ENCODE data around the gene SRRM3.
"Not testable (repeated sequence)": the region's sequence is repeated elsewhere in the genome, so short reads cannot be mapped to it uniquely, and the experiment has no call there.

SRRM3 gene

DNA sequence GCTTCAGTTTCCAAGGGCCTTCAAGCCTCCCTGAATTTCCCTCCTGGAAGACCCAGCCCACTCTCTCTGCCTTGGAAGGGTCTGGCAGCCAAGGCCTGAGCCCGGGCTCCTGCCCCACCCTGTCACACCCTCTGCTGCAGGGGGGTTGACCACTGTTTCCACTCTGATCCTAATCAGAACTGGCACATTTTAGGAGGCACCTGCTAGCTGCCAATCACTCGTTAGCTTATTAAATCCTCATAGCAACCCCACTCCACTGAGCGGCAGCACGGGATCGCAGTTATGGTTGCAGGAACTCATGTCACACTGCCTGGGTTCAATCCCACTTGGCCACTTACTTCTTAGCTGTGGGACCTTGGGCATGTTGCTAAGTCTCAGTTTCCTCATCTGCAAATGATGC lies 113.7 kb downstream of the SRRM3 start:
- DNase-seq (no peak), ATAC-seq (no peak)

DNA sequence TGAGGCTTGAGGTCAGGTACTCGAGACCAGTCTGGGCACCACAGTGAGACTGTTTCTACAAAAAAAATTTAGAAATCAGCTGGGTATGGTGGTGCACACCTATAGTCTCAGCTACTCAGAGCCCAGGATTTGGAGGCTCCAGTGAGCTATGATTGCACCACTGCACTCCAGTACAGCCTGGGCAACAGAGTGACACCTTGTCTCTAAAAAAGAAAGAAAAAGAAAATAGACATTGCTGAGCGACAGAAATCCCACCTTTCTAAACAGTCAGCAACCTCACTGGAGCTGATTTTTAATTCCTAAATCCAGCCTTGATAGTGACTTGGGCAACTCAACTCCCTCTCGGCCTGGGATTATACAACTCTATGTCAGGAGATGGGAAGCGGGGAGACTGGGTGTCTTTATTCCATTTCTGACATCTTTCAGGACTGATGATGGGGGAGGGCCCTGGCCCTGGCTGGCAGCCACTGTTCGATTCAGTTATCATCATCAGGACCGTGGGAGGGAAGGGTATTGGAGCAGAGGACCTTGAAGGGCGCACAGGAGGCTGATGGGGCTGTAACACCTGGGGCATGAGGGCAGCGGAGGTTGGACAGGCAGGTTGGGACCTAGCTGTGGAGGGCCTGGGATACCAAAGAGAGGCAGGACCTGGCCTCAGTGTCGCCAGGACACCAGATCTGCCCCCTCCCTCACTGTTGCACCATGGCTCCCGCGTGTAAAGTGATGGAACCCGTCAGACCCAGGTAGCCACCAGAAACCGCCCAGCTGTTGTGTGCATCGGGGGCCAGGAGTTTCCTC lies 115.5 kb downstream of the SRRM3 start:
- no peak for DNase-seq
- no peak for ATAC-seq

DNA sequence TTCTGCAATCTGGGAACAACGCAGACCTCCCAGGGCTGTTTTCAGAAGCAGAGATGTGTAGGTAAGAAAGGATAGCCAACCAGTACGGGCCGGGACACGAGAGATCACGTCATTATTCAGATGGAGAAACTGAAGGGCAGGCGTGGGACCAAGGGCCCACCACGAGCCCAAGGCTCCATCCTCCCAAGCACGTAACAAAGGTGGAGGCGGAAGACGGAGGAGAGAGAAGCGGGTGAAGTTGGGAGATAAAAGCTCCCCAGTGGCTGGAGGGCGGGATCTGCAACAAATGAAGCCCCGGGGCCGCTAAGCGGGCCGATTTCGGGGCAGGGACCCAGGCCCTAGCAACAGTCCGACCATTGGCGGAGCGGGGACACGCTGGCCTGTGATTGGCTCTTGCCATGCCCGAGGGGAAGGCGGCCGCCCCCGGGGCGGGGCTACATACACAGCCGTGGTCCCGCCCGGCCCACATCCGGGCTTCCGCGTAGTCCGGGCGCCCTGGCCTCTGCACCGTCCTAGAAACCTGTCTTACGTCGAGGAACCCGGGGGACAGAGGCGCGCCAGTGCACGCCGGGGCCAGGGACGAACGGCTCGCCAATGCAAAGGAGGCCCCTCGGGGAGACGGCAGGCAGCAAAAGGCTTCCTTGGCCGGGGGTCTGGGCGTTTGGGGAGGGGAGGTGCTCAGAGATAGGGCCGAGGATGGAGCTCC lies 116.2 kb downstream of the SRRM3 start:
- peak; percentile 96 for DNase-seq
- peak; percentile 97 for ATAC-seq

DNA sequence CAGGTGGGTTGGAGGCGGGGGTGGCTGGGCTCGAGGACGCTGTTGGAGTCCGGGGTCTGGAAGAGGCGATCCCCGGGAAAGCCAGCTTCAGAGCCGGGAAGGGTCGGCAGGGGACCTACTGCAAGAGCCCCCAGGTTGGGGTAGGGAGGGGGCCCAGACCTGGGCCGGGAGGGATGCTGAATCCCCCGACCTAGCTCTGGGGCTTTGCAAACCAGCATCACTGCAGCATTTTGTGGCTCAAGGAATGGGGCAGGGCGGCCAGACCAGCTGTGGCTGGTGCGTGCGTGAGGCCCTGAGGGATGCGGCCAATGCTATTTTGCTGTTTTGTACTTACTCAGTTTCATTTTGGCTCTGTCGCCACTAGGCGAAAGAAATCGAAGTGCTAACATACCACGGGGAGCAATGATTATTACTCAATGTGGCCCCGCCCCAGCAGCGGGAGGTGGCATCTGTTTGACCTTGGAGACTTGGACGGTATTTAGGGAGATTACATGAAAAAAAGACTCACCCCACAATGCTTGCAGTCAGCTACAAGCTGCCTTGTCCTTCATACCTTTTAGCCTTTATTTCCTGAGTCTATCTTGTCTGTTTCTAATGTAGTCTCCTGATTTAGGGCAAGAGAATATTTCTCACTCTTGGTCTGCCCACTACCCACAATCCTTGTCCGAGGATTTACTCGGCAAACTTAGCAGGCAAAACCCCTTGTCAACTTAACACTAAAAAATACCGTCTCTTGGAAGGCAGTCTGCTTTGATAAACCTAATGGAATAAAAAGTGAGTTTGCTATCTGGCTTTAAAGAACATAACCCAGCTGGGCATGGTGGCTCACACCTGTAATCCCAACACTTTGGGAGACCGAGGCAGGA lies 117.0 kb downstream of the SRRM3 start:
- ATAC-seq, result peak; percentile 37
- peak; percentile 76 for DNase-seq

DNA sequence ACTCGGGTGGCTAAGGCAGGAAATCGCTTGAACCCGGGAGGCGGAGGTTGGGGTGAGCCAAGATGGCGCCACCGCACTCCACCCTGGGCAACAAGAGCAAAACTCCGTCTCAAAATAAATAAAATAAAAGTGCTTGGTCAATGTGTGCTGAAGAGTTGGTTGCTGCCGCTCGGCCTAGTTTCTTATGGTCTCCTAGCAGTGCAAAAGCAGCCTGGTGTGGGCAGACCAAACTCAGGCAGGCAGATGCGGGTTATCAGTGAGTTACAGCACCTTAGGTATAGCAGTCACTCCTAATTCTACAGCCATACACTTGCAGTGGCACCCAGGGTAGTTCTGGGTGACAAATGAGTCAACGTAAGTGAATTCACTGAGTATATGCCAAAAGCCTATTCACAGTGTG lies 123.4 kb downstream of the SRRM3 start:
- DNase-seq (no peak), ATAC-seq (no peak)

DNA sequence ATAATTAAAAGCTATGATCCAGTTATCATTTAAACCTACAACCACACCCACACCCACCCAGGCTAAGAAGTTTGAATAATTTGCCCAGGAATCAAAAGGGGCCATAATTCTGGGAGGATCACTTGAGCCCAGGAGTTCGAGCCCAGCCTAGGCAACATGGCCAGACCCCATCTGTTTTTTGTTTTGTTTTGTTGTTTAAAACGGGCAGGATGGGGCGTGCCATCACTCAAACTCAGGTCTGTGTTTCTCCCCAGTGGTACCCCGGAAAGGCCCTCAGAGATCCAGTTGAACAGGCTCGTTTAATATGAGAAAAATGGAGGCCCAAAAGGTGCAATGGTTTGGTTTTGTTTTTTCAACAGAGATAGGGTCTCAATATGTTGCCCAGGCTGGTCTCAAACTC lies 124.1 kb downstream of the SRRM3 start:
- ATAC-seq (no peak), DNase-seq (no peak)

DNA sequence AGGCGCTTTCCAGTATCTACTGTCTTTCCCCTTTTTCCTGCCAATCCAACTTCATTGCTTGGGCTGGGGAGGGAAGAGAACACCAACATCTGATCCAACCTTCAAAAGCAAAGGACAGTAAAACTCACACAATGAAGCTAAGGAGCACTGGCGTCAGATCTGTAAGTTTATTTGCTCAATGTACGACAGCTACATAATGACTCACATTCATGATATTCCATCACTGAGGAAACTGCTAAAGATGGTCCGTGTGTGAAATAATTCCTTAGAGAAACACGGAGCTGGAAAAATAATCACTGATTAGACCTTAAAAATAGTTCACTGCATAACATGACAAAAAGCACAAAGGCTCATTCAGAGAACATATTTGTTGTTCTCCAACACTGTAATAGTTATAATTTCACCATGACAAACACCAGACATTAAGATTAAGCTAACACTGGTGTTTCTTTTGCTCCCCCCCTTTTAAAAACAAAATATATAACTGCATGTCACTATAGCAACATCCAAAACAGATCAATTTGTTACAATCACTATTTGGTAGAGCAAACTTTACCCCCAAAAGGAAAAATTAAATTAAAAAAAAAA lies 125.0 kb downstream of the SRRM3 start:
- no peak for DNase-seq
- ATAC-seq, result no peak

DNA sequence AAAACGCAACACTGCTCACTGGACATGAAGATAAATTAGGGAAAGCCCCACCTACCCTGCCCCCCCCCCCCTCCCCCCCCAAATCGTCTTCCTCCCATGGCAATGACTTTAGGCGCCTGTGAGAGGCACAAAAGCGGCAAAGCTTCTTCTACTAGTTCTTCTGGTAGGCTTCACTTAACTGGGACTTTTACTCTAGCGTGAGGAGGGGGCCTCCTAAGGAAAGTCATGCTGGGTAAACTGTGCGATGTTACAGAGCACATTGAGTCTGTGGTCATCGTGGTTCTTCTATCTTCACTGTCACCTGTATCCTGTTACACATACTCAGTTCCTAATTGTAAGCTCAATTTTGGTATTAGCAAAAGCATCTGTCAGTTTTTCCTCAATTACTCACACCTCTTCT lies 125.9 kb downstream of the SRRM3 start:
- ATAC-seq (peak; percentile 33), DNase-seq (no peak)

DNA sequence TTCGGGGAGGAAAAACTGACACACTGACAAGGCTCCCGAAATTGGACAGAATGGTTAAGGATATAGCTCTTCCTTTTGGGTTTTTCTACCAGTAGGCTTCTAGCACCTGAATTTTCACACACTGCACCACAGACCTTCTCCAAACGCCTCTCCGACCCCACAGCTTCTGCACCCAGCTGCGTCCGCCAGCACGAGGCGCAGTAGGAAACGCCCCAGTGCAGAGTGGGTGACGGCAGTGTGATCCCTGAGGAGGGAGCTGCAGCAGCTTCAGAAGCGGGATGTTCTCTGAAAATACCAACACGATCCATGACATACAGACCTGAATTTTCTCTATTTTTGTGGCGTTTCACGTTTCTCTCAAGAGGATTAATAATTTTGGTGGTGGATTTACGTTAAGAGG lies 126.7 kb downstream of the SRRM3 start:
- DNase-seq (no peak), ATAC-seq (no peak)

DNA sequence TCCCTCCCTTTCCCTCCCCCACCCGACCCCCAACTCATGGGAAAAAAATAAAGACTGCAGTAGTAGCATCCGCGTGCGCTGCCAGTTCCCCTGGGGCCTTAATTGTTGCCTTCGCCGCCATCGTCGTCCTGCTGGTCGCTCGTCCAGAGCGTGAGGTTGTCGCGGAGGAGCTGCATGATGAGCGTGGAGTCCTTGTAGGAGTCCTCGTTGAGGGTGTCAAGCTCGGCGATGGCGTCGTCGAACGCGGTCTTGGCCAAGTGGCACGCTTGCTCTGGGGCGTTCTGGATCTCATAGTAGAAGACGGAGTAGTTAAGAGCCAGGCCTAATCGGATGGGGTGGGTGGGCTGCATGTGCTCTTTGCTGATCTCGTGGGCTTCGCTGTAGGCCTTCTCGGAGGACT lies 127.8 kb downstream of the SRRM3 start:
- DNase-seq (no peak), ATAC-seq (no peak)

DNA sequence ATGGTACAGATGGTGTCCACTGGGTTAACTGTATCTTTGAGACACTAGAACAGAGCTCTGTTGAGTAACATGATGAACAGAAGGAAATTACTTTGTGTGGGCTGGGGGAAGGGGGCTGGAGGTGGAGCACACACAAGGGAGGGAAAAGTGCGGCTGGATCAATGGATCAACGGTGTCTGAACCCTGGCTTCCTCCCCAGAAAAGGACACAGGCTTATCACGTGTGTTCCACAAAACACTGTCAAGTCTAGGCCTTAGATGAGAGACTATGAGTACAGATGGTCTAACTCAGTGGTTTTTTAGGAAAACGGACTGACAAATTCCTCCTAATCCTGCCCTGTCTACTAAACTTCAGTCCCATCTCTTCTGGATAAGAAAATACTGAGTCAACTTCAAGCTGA lies 128.6 kb downstream of the SRRM3 start:
- DNase-seq (no peak), ATAC-seq (no peak)

DNA sequence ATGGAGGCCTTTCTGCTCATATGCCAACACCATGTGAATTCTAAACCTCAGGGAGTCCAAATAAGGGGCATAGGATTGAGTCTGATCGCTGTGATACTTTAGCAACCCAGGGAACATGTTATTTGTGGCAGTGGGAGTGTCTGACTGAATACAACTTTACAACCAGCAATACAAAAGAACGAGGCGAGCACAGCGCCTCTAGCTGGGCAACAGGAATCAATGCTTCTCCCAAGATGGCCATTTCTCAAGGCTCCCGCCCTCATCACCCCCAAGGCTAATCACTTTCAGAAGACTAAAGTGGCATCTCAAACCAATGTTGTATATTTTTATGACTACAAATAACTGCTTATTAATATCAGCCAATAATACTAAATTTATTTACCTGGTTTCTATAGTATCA lies 129.0 kb downstream of the SRRM3 start:
- ATAC-seq (no peak), DNase-seq (no peak)

DNA sequence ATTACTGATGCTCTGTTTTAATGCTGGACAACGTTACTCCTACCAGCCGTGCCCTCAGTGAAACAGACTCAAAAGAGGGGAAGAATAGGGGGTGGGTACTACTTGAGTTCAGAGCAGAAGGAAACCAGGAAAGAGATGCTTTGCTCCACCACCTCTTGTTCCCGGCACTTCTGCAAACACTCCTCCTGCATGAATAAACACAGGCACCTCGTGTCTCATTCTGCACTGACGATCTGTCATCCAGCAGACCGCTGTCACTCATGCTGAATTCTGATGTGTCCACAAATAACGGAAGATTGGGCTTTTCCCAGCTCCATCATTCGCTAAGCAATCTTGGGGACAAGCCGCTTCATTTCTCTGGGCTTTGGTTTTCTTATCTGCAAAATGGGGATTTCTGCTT lies 130.4 kb downstream of the SRRM3 start:
- no peak for DNase-seq
- ATAC-seq, result no peak

DNA sequence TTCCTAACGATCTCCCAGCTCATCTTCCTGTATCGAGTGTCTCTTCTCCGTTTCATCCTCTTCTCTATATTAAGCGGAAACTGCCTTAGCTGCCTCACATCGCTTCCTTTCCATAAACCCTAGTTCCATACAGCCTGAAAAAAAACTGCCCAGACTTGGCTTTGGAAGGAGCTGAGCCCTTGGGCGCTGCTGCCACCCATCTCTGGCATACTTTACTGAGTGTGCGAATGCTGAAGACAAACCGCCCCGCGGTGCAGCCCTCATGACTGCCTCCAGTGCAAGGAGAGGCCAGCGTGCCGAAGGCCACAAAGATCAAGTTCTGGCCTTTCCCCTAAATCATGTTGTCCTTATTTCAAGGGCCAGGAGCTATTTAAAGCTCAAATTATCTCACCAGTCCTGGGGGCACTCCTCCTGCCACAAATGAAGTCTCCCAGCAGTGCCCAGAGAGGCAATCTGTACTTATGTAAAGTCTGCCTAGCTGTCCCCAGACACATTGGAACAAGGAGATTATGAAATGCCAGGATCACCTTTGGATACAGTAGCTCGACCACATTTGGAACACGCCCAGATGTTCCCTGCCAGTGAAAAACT lies 131.9 kb downstream of the SRRM3 start:
- no peak for DNase-seq
- ATAC-seq, result no peak

DNA sequence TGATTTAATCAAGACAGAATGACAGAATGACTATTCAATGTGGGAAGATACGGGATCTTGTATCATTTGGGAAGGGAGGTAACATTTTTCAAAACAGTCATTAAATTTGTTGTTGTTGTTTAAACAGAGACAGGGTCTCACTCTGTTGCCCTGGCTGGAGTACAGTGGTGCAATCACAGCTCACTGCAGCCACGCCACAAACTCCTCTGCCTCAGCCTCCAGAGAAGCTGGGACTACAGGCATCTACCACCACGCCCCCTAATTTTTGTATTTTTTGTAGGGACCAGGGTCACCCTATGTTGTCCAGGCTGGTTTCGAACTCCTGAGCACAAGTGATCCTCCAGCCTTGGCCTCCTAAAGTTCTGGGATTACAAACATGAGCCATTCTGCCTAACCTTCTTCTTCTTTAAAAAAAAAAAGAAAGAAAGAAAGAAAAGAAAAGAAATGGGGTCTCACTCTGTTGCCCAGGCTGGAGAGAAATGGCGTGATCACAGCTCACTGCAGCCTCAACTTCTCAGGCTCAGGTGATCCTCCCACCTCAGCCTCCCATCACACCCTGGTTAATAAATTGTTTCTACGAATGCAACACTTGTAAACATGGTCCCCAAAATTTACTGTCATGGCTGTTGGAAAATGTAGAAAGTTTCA lies 132.7 kb downstream of the SRRM3 start:
- ATAC-seq, result no peak
- no peak for DNase-seq

DNA sequence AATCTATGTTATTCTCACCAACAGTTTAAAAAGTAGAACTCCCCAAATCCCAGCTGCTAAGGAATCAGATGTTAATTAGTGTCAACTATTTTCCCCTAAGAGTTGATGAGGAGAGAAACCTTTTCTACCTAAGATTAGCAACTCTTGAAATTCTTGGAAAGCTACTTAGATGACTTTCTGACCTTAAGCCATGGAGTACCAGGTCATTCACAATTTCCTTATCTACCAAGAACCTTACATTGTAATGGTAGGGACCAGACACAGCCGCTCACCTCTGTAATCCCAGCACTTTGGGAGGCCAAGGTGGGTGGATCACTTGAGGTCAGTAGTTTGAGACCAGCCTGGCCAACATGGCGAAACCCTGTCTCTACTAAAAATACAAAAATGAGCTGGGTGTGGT lies 133.7 kb downstream of the SRRM3 start:
- ATAC-seq, DNase-seq: not testable (repeated sequence)

DNA sequence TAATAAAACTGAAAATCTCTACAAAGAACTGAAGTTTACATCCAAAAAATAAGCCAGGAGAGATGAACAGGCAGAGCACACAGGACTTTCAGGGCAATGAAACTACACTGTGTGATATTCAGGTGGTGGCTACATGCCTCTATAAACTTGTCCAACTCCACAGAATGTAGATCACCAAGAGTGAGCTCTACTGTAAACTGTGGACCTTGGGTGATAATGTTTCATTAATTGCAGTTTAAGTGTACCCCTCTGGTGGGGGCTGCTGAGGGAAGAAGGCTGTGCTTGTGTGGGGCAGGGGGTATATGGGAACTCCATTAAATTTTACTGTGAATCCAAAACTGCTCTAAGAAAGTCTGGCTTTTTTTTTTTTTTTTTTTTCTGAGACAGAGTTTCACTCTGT lies 134.4 kb downstream of the SRRM3 start:
- DNase-seq (no peak), ATAC-seq (no peak)
